Natural killer cell (primary cell): ENCODE measurements around the gene SLC33A1. TPM values are rescaled to one million over a fixed set of nuclear protein-coding genes. Genes with fewer than 3 reads are reported as not detected.
A peak's percentile ranks its signal among the peaks of the same experiment; 100 is the strongest.
"Not testable (repeated sequence)": the region's sequence is repeated elsewhere in the genome, so short reads cannot be mapped to it uniquely, and the experiment has no call there.

Source experiments
- ATAC-seq, 3 donors: fragments of 150-1000 bp in 2 of 3; fragments of 200-7000 bp in 1 of 3; cut with Tn5 transposase; 1 replicate in 1 of 3; 2 replicates in 2 of 3; pipeline ENCODE4 v1.10.0; 2021; ENCODE audit warnings: mild to moderate bottlenecking in 2 of 3, moderate library complexity in 2 of 3
- DNase-seq, 2 donors: peaks; one replicate each; pipeline versions ENCODE4 v3.0.0 to v3.0.0-alpha.2; 2013 to 2021; ENCODE audit warnings: mixed read lengths in 1 of 2
- H3K27ac ChIP-seq: one replicate; pipeline ENCODE4 v1.5.1; 2013; ENCODE audit warnings: mild to moderate bottlenecking, low read length
- H3K27me3 ChIP-seq: one replicate; pipeline ENCODE4 v1.6.1; 2013; ENCODE audit warnings: low read length; ENCODE audit not compliant: control insufficient read depth, insufficient read depth
- H3K36me3 ChIP-seq: one replicate; pipeline ENCODE4 v1.6.1; 2013; ENCODE audit warnings: low read length; ENCODE audit not compliant: control insufficient read depth, insufficient read depth
- H3K4me1 ChIP-seq: one replicate; pipeline ENCODE4 v1.6.1; 2013; ENCODE audit warnings: low read length; ENCODE audit not compliant: control insufficient read depth, insufficient read depth
- H3K4me3 ChIP-seq: one replicate; pipeline ENCODE4 v1.5.1; 2013; ENCODE audit warnings: low read length
- H3K9me3 ChIP-seq: one replicate; pipeline ENCODE4 v1.6.1; 2013; ENCODE audit warnings: low read length; ENCODE audit not compliant: control insufficient read depth, insufficient read depth
- H3K27ac Mint-ChIP-seq, 2 donors: one replicate each; pipeline ENCODE4 v1.8.0; 2022; ENCODE audit warnings: mild to moderate bottlenecking in 2 of 2, mixed read lengths in 2 of 2, moderate library complexity in 1 of 2
- H3K27me3 Mint-ChIP-seq, 2 donors: one replicate each; pipeline ENCODE4 v1.8.0; 2022; ENCODE audit warnings: low read depth in 2 of 2, mixed read lengths in 2 of 2
- H3K36me3 Mint-ChIP-seq: one replicate; pipeline ENCODE4 v1.8.0; 2022; ENCODE audit warnings: mixed read lengths
- H3K4me1 Mint-ChIP-seq, 2 donors: one replicate each; pipeline ENCODE4 v1.8.0; 2022; ENCODE audit warnings: mixed read lengths in 2 of 2
- H3K4me3 Mint-ChIP-seq: one replicate; pipeline ENCODE4 v1.8.0; 2022; ENCODE audit warnings: mild to moderate bottlenecking, moderate library complexity, mixed read lengths
- H3K9me3 Mint-ChIP-seq, 2 donors: one replicate each; pipeline ENCODE4 v1.8.0; 2022; ENCODE audit warnings: mixed read lengths in 2 of 2
- WGBS: methylation state at CpG from one replicate; pipeline ENCODE4 v1.1.7; 2013; ENCODE audit warnings: missing lambda C conversion rate; ENCODE audit not compliant: insufficient coverage; 5-methylcytosine and 5-hydroxymethylcytosine counted together
- intact Hi-C: fragments of 100-400 bp; cut with micrococcal nuclease; formaldehyde crosslinking; loops from one replicate; pipeline ENCODE4 v1.14.2; 2022
- total RNA-seq, 4 donors: library from RNA; stranded (reverse); fragments of 120-200 nt in 1 of 4; gene quantifications; one replicate each; pipeline versions ENCODE4 v1.2.3 to v1.2.4, GENCODE V29; 2013 to 2022
- TF ChIP-seq, protein P1 (sequence below): fragments of 200-600 bp; IDR thresholded peaks from one replicate; pipeline ENCODE4 v1.8.0; 2022; ENCODE audit warnings: antibody characterized with exemption

SLC33A1 gene
- total RNA-seq, 3 donors from 2014 or later (not counting 1 experiment from before 2014, with no cell fraction given) = 25.2 to 28.4 (median 27.2) TPM

DNA sequence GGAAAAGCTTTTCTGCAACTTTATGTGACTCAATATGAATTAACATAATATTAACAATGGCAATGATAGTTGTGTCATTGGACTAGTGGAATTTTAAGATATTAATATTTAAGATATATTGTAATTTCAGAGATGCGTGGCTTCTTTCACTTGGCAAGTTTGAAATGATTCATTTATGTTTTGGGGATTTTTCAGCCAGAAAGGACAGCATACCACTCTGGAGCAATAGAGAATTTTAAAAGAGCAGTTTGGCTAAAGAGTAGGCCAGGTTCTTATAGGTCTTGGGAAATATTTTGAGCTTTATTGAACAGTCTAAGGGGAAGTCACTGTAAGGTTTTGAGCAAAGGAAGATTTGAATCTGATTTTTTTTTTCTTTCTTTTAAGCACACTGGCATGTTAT, 32.7 kb upstream of the SLC33A1 start:
- Mint-ChIP-seq H3K4me1 (peaks cover 28 to 42% of the 10 kb centered on the region in 2 donors), H3K4me3 (no peak overlapping the region), H3K27ac (peak overlapping the region in 1 of 2 donors; percentile 17), H3K9me3 (no peaks in the 10 kb centered on the region), H3K36me3 (no peaks in the 10 kb centered on the region), H3K27me3 (no peaks in the 10 kb centered on the region)
- intact Hi-C loops = no loop called here
- no peak for DNase-seq
- Histone ChIP-seq H3K27me3 (no peaks in the 10 kb centered on the region), H3K27ac (no peak overlapping the region), H3K4me3 (no peak overlapping the region), H3K4me1 (peaks cover 5% of the 10 kb centered on the region), H3K9me3 (no peaks in the 10 kb centered on the region), H3K36me3 (no peaks in the 10 kb centered on the region)
- no peak for ATAC-seq
- TF ChIP-seq, protein P1, sequence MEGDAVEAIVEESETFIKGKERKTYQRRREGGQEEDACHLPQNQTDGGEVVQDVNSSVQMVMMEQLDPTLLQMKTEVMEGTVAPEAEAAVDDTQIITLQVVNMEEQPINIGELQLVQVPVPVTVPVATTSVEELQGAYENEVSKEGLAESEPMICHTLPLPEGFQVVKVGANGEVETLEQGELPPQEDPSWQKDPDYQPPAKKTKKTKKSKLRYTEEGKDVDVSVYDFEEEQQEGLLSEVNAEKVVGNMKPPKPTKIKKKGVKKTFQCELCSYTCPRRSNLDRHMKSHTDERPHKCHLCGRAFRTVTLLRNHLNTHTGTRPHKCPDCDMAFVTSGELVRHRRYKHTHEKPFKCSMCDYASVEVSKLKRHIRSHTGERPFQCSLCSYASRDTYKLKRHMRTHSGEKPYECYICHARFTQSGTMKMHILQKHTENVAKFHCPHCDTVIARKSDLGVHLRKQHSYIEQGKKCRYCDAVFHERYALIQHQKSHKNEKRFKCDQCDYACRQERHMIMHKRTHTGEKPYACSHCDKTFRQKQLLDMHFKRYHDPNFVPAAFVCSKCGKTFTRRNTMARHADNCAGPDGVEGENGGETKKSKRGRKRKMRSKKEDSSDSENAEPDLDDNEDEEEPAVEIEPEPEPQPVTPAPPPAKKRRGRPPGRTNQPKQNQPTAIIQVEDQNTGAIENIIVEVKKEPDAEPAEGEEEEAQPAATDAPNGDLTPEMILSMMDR = no peak
- WGBS = 90% methylated on average over 1 of the region's 1 CpG

DNA sequence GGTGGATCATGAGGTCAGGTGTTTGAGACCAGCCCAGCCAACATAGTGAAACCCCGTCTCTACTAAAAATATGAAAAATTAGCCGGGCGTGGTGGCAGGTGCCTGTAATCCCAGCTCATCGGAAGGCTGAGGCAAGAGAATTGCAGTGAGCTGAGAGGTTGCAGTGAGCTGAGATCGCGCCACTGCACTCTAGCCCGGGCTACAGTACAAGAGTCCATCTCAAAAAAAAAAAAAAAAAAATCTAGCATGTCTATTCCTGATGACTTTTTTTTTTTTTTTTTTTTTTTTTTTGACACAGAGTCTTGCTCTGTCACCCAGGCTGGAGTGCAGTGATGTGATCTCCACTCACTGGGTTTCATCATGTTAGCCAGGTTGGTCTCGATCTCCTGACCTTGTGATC, 32.1 kb upstream of the SLC33A1 start:
- H3K27ac ChIP-seq, H3K36me3 ChIP-seq, DNase-seq, intact Hi-C loops, H3K27me3 ChIP-seq, H3K27me3 Mint-ChIP-seq, H3K9me3 Mint-ChIP-seq, ATAC-seq, H3K4me3 Mint-ChIP-seq, H3K4me1 ChIP-seq, H3K9me3 ChIP-seq, H3K36me3 Mint-ChIP-seq, H3K27ac Mint-ChIP-seq, H3K4me3 ChIP-seq: not testable (repeated sequence)
- 98% methylated on average over 6 of the region's 8 CpGs for WGBS
- H3K4me1 Mint-ChIP-seq = peaks cover 28 to 47% of the 10 kb centered on the region in 2 donors

DNA sequence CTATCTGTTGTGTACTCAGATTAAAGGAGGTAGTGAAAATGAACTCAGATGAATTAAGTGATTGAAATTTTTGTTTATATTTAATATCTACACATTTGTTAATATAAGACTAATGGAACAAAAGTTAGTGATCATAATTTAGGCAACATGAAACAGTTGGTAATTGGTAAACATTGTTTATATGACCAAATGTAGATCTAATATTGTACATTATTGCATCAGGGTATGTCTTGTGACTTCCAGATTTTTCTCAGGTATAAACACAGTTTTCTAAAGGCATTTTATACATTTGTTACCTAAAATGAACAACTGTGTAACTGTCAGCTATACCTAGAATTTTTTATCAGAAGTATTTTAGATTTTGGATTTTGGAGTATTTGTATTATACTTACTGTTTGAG, 31.1 kb upstream of the SLC33A1 start:
- Mint-ChIP-seq H3K4me3 (no peak overlapping the region), H3K36me3 (no peaks in the 10 kb centered on the region), H3K27me3 (no peaks in the 10 kb centered on the region), H3K9me3 (no peaks in the 10 kb centered on the region), H3K27ac (no peak overlapping the region), H3K4me1 (peaks cover 23 to 45% of the 10 kb centered on the region in 2 donors)
- H3K4me3 ChIP-seq = no peak overlapping the region
- intact Hi-C loops = no loop called here
- no peaks in the 10 kb centered on the region for H3K27me3 ChIP-seq
- H3K27ac ChIP-seq = no peak overlapping the region
- no peak for ATAC-seq
- DNase-seq = no peak
- H3K4me1 ChIP-seq = peaks cover 8% of the 10 kb centered on the region
- TF ChIP-seq, protein P1 = no peak
- no peaks in the 10 kb centered on the region for H3K9me3 ChIP-seq
- no peaks in the 10 kb centered on the region for H3K36me3 ChIP-seq

- Mint-ChIP-seq H3K9me3 (no peaks in the 10 kb centered on the region), H3K27ac (no peak overlapping the region), H3K4me1 (peaks cover 23 to 43% of the 10 kb centered on the region in 2 donors), H3K36me3 (no peaks in the 10 kb centered on the region), H3K4me3 (no peak overlapping the region), H3K27me3 (no peaks in the 10 kb centered on the region)
- DNase-seq (no peak), ATAC-seq (no peak)
- 96% methylated on average over 6 of the region's 7 CpGs for WGBS
- intact Hi-C loops = no loop called here
- Histone ChIP-seq H3K4me3 (no peak overlapping the region), H3K36me3 (no peaks in the 10 kb centered on the region), H3K27ac (no peak overlapping the region), H3K9me3 (no peaks in the 10 kb centered on the region), H3K27me3 (no peaks in the 10 kb centered on the region), H3K4me1 (peaks cover 8% of the 10 kb centered on the region)
- TF ChIP-seq, protein P1 = no peak
Observed at GRCh38 chr3:155884292-155884691, 30.1 kb upstream of the SLC33A1 start.
